ENCODE data around the gene LMNB1.

DNA sequence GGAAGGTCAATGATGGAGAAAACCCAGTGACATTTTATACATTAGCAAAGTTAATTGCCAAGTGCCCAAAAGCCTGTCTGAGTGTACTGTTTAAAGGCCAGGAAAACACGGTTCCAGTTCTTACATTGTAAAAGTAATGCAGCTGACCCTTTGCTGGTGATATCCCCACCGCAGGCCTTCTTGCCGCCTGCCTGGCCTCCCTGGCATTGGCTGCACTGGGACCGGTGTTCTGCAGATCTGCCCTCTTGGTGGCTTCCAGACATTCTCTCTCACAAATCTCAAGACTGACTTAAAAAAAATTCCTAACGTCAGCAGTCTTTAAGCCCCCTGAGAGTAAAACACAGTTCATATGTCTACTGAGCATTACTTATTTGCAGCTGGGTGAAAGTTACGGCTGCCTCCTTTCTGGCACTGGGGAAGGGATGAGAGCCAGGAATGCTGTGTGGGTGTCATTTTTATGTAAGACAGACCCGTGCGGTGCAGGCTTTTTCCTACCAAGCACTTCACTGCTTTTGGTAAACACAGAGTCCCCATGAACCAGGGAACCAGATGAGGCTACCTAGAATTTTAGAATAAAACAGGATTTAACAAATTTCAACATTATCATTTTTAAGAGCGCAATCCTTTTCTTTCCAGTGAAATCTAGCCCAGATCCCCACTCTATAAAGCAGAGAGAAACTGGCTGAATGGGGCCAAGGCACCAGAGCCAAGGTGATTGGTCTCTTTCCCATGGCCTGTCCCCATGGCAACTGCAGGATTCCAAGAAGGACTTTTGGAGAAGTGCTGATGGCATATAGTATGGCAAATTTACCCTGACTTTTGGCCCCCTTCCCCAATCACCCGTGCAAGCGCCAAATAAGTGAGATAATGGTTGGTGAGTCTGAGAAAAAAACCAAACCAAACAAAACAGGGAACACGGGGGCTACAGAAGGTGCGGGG is 80.8 kb downstream of the LMNB1 start:
- TF ChIP-seq, protein P1, sequence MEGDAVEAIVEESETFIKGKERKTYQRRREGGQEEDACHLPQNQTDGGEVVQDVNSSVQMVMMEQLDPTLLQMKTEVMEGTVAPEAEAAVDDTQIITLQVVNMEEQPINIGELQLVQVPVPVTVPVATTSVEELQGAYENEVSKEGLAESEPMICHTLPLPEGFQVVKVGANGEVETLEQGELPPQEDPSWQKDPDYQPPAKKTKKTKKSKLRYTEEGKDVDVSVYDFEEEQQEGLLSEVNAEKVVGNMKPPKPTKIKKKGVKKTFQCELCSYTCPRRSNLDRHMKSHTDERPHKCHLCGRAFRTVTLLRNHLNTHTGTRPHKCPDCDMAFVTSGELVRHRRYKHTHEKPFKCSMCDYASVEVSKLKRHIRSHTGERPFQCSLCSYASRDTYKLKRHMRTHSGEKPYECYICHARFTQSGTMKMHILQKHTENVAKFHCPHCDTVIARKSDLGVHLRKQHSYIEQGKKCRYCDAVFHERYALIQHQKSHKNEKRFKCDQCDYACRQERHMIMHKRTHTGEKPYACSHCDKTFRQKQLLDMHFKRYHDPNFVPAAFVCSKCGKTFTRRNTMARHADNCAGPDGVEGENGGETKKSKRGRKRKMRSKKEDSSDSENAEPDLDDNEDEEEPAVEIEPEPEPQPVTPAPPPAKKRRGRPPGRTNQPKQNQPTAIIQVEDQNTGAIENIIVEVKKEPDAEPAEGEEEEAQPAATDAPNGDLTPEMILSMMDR (IDR thresholded peaks at IDR 0.05), result no peak
- no peak for TF ChIP-seq POLR2A (IDR thresholded peaks at IDR 0.05)
